HEK293 (cell line): ENCODE data around the gene LLGL2.

ENCODE experiments used
- CTCF ChIP-seq: fragments of 450-650 bp; formaldehyde crosslinking; IDR thresholded peaks from 2 replicates; pipeline ENCODE4 v1.5.1; 2016; ENCODE audit warnings: missing biosample characterization, missing genetic modification characterization
- KLF1 ChIP-seq: fragments of 450-650 bp; formaldehyde crosslinking; IDR thresholded peaks from 2 replicates; pipeline ENCODE4 v1.5.1; 2016; ENCODE audit warnings: missing biosample characterization, missing genetic modification characterization
- REST ChIP-seq: fragments of 450-650 bp; formaldehyde crosslinking; IDR thresholded peaks from 2 replicates; pipeline ENCODE4 v1.5.1; 2016; ENCODE audit warnings: missing biosample characterization, missing genetic modification characterization
- ZNF121 ChIP-seq: fragments of 450-650 bp; formaldehyde crosslinking; IDR thresholded peaks from 2 replicates; pipeline ENCODE4 v1.5.1; 2016; ENCODE audit warnings: missing biosample characterization, missing genetic modification characterization
- ZNF510 ChIP-seq: fragments of 450-650 bp; formaldehyde crosslinking; IDR thresholded peaks from 2 replicates; pipeline ENCODE4 v1.5.1; 2018; ENCODE audit warnings: mild to moderate bottlenecking, missing genetic modification characterization, missing biosample characterization; ENCODE audit not compliant: insufficient replicate concordance
- ZNF747 ChIP-seq: fragments of 450-650 bp; formaldehyde crosslinking; IDR thresholded peaks from 2 replicates; pipeline ENCODE4 v1.5.1; 2016; ENCODE audit warnings: missing biosample characterization, missing genetic modification characterization
- ZNF791 ChIP-seq: fragments of 450-650 bp; formaldehyde crosslinking; IDR thresholded peaks from 2 replicates; pipeline ENCODE4 v1.5.1; 2016; ENCODE audit warnings: missing biosample characterization, missing genetic modification characterization

GRCh38 chr17:75617218-75617617 is 91.7 kb downstream of the LLGL2 start:
- TF ChIP-seq CTCF (tag by site-specific recombination) (no peak), ZNF121 (tag by site-specific recombination) (no peak), ZNF791 (tag by site-specific recombination) (no peak), KLF1 (tag by site-specific recombination) (no peak), ZNF510 (tag by site-specific recombination) (no peak), ZNF747 (no peak), REST (tag by site-specific recombination) (no peak)
